Measurements from ENCODE around the gene PIEZO1. TPM values are rescaled to one million over a fixed set of nuclear protein-coding genes. Genes with fewer than 3 reads are reported as not detected.
"Not testable (repeated sequence)": the region's sequence is repeated elsewhere in the genome, so short reads cannot be mapped to it uniquely, and the experiment has no call there.

The PIEZO1 gene
- total and polyA plus RNA-seq, 10 donors: 145 to 385 (median 201) TPM

- no peak for DNase-seq
- H3K4me1 ChIP-seq: peaks cover 42 to 95% (median 75%) of the 10 kb centered on the region in 6 donors
- TF ChIP-seq POLR2AphosphoS5 (IDR thresholded peaks at IDR 0.05) (peak; percentile 4 to 59 (median 16)), CTCF (IDR thresholded peaks at IDR 0.05 in 8 of 11, conservative IDR thresholded peaks at IDR 0.05 in 3 of 11) (no peak)
- WGBS, 5 donors: 39 to 78% (median 52%) methylated on average over 8 to 12 of the region's 12 CpGs
- no peaks in the 10 kb centered on the region for H3K9me3 ChIP-seq
- no peaks in the 10 kb centered on the region for H3K27me3 ChIP-seq (replicated peaks in 1 of 7)
- H3K4me3 ChIP-seq: no peak overlapping the region
- peak overlapping the region in 3 of 8 donors; percentile 61 to 66 (median 63) for H3K27ac ChIP-seq
- peaks cover 0 to 33% (median 0%) of the 10 kb centered on the region in 6 donors for H3K36me3 ChIP-seq
- intact Hi-C loops (cut with DNase I; ENCODE audit: low total_unique reads): no loop called here
Measured at GRCh38 chr16:88773812-88774291, 11.2 kb downstream of the PIEZO1 start.

GRCh38 chr16:88772871-88773811 lies 11.9 kb downstream of the PIEZO1 start:
- no peaks in the 10 kb centered on the region for H3K27me3 ChIP-seq (replicated peaks in 1 of 7)
- H3K4me3 ChIP-seq: no peak overlapping the region
- intact Hi-C loops (cut with DNase I; ENCODE audit: low total_unique reads): no loop called here
- 49 to 66% (median 53%) methylated on average over 18 to 29 of the region's 29 CpGs for WGBS, 5 donors
- DNase-seq: no peak
- peaks cover 0 to 33% (median 0%) of the 10 kb centered on the region in 6 donors for H3K36me3 ChIP-seq
- H3K4me1 ChIP-seq: peaks cover 49 to 95% (median 76%) of the 10 kb centered on the region in 6 donors
- no peaks in the 10 kb centered on the region for H3K9me3 ChIP-seq
- TF ChIP-seq CTCF (IDR thresholded peaks at IDR 0.05 in 8 of 11, conservative IDR thresholded peaks at IDR 0.05 in 3 of 11) (no peak), POLR2AphosphoS5 (IDR thresholded peaks at IDR 0.05) (peak; percentile 24 to 64 (median 43)), POLR2A (IDR thresholded peaks at IDR 0.05) (no peak)
- peak overlapping the region in 6 of 8 donors; percentile 9 to 66 (median 54) for H3K27ac ChIP-seq

- DNase-seq; intact Hi-C loops (cut with DNase I; ENCODE audit: low total_unique reads); H3K9me3 ChIP-seq; H3K27me3 ChIP-seq (replicated peaks in 1 of 7); H3K4me3 ChIP-seq: not testable (repeated sequence)
- H3K36me3 ChIP-seq: peaks cover 0 to 22% (median 0%) of the 10 kb centered on the region in 6 donors
- H3K27ac ChIP-seq: peak overlapping the region in 5 of 8 donors; percentile 9 to 80 (median 63)
- 78 to 90% (median 84%) methylated on average over 8 to 18 of the region's 23 CpGs for WGBS, 5 donors
- peaks cover 62 to 95% (median 83%) of the 10 kb centered on the region in 6 donors for H3K4me1 ChIP-seq
Measured at GRCh38 chr16:88771781-88772180, 13.2 kb downstream of the PIEZO1 start.

- H3K9me3 ChIP-seq: no peaks in the 10 kb centered on the region
- no peak for TF ChIP-seq POLR2AphosphoS5 (IDR thresholded peaks at IDR 0.05)
- TF ChIP-seq POLR2A (IDR thresholded peaks at IDR 0.05): no peak
- no peak for TF ChIP-seq CTCF (IDR thresholded peaks at IDR 0.05 in 8 of 11, conservative IDR thresholded peaks at IDR 0.05 in 3 of 11)
- H3K4me3 ChIP-seq: peak overlapping the region in 2 of 8 donors; percentile 19 to 29
- peaks cover 67 to 95% (median 85%) of the 10 kb centered on the region in 6 donors for H3K4me1 ChIP-seq
- H3K27ac ChIP-seq: peak overlapping the region in 7 of 8 donors; percentile 11 to 80 (median 70)
- H3K36me3 ChIP-seq: peaks cover 0 to 18% (median 0%) of the 10 kb centered on the region in 6 donors
- H3K27me3 ChIP-seq (replicated peaks in 1 of 7): no peaks in the 10 kb centered on the region
- DNase-seq: no peak
- intact Hi-C loops (cut with DNase I; ENCODE audit: low total_unique reads): no loop called here
- 53 to 77% (median 68%) methylated on average over 14 to 19 of the region's 19 CpGs for WGBS, 5 donors
Measured at GRCh38 chr16:88771294-88771772, 13.7 kb downstream of the PIEZO1 start.
